ENCODE results near the gene MAN2A2. TPM values are rescaled to one million over a fixed set of nuclear protein-coding genes. Genes with fewer than 3 reads are reported as not detected.
A peak's percentile ranks its signal among the peaks of the same experiment; 100 is the strongest.

Gene MAN2A2
- total and polyA plus RNA-seq, 2 donors (not counting 3 experiments of a cell fraction or from before 2014, with no cell fraction given), result 60.9 to 77.7 TPM

DNA sequence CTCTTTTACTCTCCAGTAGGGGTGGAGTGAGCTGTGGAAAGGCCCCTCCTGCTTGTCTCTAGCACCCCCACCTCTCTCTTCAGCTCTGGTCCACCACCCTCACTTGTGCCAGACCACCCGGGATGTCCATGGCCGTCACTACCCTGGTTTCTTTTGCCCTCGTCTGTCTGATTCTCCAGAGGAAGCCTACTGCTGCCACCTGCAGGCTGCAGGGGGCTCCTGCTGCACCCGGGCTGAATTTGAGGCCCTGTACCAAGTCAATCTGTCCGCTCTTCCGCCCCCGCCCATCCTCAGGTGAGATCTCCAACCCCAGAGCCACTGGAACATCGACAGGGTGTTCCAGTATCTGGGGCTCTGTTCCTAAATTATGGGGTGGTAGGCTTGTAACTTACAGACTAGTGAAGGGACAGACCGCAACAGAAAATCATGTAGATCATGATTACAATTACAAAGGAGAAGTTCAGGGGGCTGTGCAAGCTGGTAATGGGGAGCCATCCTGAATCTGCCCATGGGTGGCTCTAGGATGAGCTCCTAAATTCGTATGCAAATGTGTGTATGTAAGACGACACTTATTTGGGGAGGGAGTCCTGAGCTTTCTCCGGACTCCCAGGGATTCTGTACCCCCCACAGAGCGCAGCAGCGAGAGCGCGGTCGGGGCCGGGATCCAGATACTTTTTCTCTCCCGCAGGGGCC is 31.3 kb downstream of the MAN2A2 start:
- Histone ChIP-seq H3K27ac (ENCODE audit: insufficient read depth, low read depth, low read length) (no peak overlapping the region), H2AFZ (ENCODE audit: low read depth, low read length) (peak overlapping the region; percentile 90), H3K36me3 (ENCODE audit: control insufficient read depth in 2 of 2, extremely low read depth in 1 of 2, insufficient read depth in 2 of 2, low read length in 2 of 2) (peaks cover 3 to 5% of the 10 kb centered on the region in 2 experiments), H3K4me2 (ENCODE audit: insufficient read depth, low read length) (peak overlapping the region; percentile 69), H3K9me3 (replicated peaks; ENCODE audit: control insufficient read depth, insufficient read depth, low read length) (no peaks in the 10 kb centered on the region), H3K27me3 (ENCODE audit: control insufficient read depth in 2 of 2, insufficient read depth in 2 of 2, low read length in 2 of 2) (no peaks in the 10 kb centered on the region), H3K4me1 (ENCODE audit: control insufficient read depth, extremely low read depth, insufficient read depth, low read length) (peaks cover 36% of the 10 kb centered on the region), H3K9me1 (replicated peaks; ENCODE audit: control insufficient read depth, extremely low read depth, insufficient read depth, low read length) (no peaks in the 10 kb centered on the region), H3K79me2 (ENCODE audit: control insufficient read depth, insufficient read depth, low read length) (peaks cover 17% of the 10 kb centered on the region), H3K9ac (replicated peaks; ENCODE audit: extremely low read depth, insufficient read depth, low read length) (peak overlapping the region; percentile 74), H4K20me1 (replicated peaks; ENCODE audit: control insufficient read depth, extremely low read depth, insufficient read depth, low read length) (no peaks in the 10 kb centered on the region), H3K4me3 (replicated peaks in 1 of 3; ENCODE audit: insufficient read depth in 1 of 3, low read depth in 1 of 3, low read length in 3 of 3) (peak overlapping the region; percentile 38 to 83 (median 76))
- FAIRE-seq (peak; percentile 93), DNase-seq (ENCODE audit: low read depth, low spot score) (peak; percentile 73)
- CTCF ChIA-PET, result interaction anchor here (1.0 to 8.1 kb wide), 11 partner anchors 9 to 292 kb away, joined by 3 to 66 read pairs (median 7); partner anchors contain the start of genes FES, MAN2A2 and RCCD1
- dilution Hi-C loops (cut with MboI; ENCODE audit: extremely low pct_ligation_motif_present, low sequenced_read_pairs), result no loop called here
- POLR2A ChIA-PET, result no interaction called here
- peak; percentile 91 to 96 for TF ChIP-seq CTCF (IDR thresholded peaks at IDR 0.05; ENCODE audit: extremely low read depth in 1 of 2, insufficient read depth in 1 of 2, low read depth in 1 of 2, low read length in 2 of 2)
- TF ChIP-seq FOS (IDR thresholded peaks at IDR 0.05; ENCODE audit: borderline replicate concordance, insufficient read depth, low read length), result no peak
- no TSS peak for BruUV-seq (replicated peaks)
- intact Hi-C loops (cut with micrococcal nuclease), result loop anchor here (1.0 to 5.0 kb wide), 5 partner anchors 31 to 432 kb away; partner anchors contain the start of genes BLM and MAN2A2
